ENCODE data around the gene FBXW11.

FBXW11 gene

GRCh38 chr5:172049226-172049796, 42.9 kb upstream of the FBXW11 start:
- no peaks in the 10 kb centered on the region for H3F3A ChIP-seq (ENCODE audit: control insufficient read depth, insufficient read depth)
- H3K9me3 ChIP-seq (ENCODE audit: control insufficient read depth, insufficient read depth, low read length): no peaks in the 10 kb centered on the region
- peaks cover 6% of the 10 kb centered on the region; the same call in 1 of the 2 replicates for H3K4me1 ChIP-seq (ENCODE audit: control insufficient read depth, low read length)
- H3K9me2 ChIP-seq (replicated peaks; ENCODE audit: control insufficient read depth, low read length): no peaks in the 10 kb centered on the region
- TF ChIP-seq EZH2phosphoT487 (IDR thresholded peaks at IDR 0.05; ENCODE audit: borderline replicate concordance, low read length): no peak
- no peak for TF ChIP-seq CTCF (IDR thresholded peaks at IDR 0.05; ENCODE audit: low read depth, low read length, poor library complexity, severe bottlenecking)
- H3K79me2 ChIP-seq (ENCODE audit: control insufficient read depth, low read length): no peaks in the 10 kb centered on the region
- no peak overlapping the region for H3K4me3 ChIP-seq (ENCODE audit: low read length)
- H3K36me3 ChIP-seq (ENCODE audit: control insufficient read depth, low read length): peaks cover 13% of the 10 kb centered on the region
- H3K27ac ChIP-seq (ENCODE audit: low read depth, low read length): no peak overlapping the region
- H3K27me3 ChIP-seq (ENCODE audit: control insufficient read depth, low read length): no peaks in the 10 kb centered on the region
- H4K20me1 ChIP-seq (ENCODE audit: control insufficient read depth, insufficient read depth, low read depth, low read length): no peaks in the 10 kb centered on the region
- H3K4me2 ChIP-seq (ENCODE audit: low read length): no peak overlapping the region

- Histone ChIP-seq H3K4me2 (ENCODE audit: low read length) (no peak overlapping the region), H3K79me2 (ENCODE audit: control insufficient read depth, low read length) (no peaks in the 10 kb centered on the region), H3F3A (ENCODE audit: control insufficient read depth, insufficient read depth) (no peaks in the 10 kb centered on the region), H3K9me3 (ENCODE audit: control insufficient read depth, insufficient read depth, low read length) (no peaks in the 10 kb centered on the region), H3K4me1 (ENCODE audit: control insufficient read depth, low read length) (peaks cover 6% of the 10 kb centered on the region; the same call in 1 of the 2 replicates), H3K27me3 (ENCODE audit: control insufficient read depth, low read length) (no peaks in the 10 kb centered on the region), H3K36me3 (ENCODE audit: control insufficient read depth, low read length) (peaks cover 13% of the 10 kb centered on the region), H3K9me2 (replicated peaks; ENCODE audit: control insufficient read depth, low read length) (no peaks in the 10 kb centered on the region), H4K20me1 (ENCODE audit: control insufficient read depth, insufficient read depth, low read depth, low read length) (no peaks in the 10 kb centered on the region), H3K4me3 (ENCODE audit: low read length) (no peak overlapping the region), H3K27ac (ENCODE audit: low read depth, low read length) (no peak overlapping the region)
- TF ChIP-seq EZH2phosphoT487 (IDR thresholded peaks at IDR 0.05; ENCODE audit: borderline replicate concordance, low read length): no peak
Measured at GRCh38 chr5:172048539-172049101, 42.2 kb upstream of the FBXW11 start.

GRCh38 chr5:172048170-172048422, 41.7 kb upstream of the FBXW11 start:
- Histone ChIP-seq H3F3A (ENCODE audit: control insufficient read depth, insufficient read depth) (no peaks in the 10 kb centered on the region), H3K4me1 (ENCODE audit: control insufficient read depth, low read length) (peaks cover 6% of the 10 kb centered on the region; the same call in 1 of the 2 replicates), H4K20me1 (ENCODE audit: control insufficient read depth, insufficient read depth, low read depth, low read length) (no peaks in the 10 kb centered on the region), H3K4me2 (ENCODE audit: low read length) (no peak overlapping the region), H3K9me3 (ENCODE audit: control insufficient read depth, insufficient read depth, low read length) (no peaks in the 10 kb centered on the region), H3K27me3 (ENCODE audit: control insufficient read depth, low read length) (no peaks in the 10 kb centered on the region), H3K79me2 (ENCODE audit: control insufficient read depth, low read length) (no peaks in the 10 kb centered on the region), H3K9me2 (replicated peaks; ENCODE audit: control insufficient read depth, low read length) (no peaks in the 10 kb centered on the region), H3K36me3 (ENCODE audit: control insufficient read depth, low read length) (peaks cover 13% of the 10 kb centered on the region), H3K4me3 (ENCODE audit: low read length) (no peak overlapping the region), H3K27ac (ENCODE audit: low read depth, low read length) (no peak overlapping the region)
- TF ChIP-seq CTCF (IDR thresholded peaks at IDR 0.05; ENCODE audit: low read depth, low read length, poor library complexity, severe bottlenecking): no peak
- TF ChIP-seq EZH2phosphoT487 (IDR thresholded peaks at IDR 0.05; ENCODE audit: borderline replicate concordance, low read length): no peak

- Histone ChIP-seq H3K4me2 (ENCODE audit: low read length) (no peak overlapping the region), H3K4me3 (ENCODE audit: low read length) (no peak overlapping the region)
Measured at GRCh38 chr5:172046593-172046992, 40.2 kb upstream of the FBXW11 start.

More at GRCh38 chr5:172046593-172046992, 40.2 kb upstream of the FBXW11 start:
- H3K9me2 ChIP-seq (replicated peaks; ENCODE audit: control insufficient read depth, low read length): no peaks in the 10 kb centered on the region
- H3K9me3 ChIP-seq (ENCODE audit: control insufficient read depth, insufficient read depth, low read length): no peaks in the 10 kb centered on the region
- H3F3A ChIP-seq (ENCODE audit: control insufficient read depth, insufficient read depth): no peaks in the 10 kb centered on the region
- TF ChIP-seq CTCF (IDR thresholded peaks at IDR 0.05; ENCODE audit: low read depth, low read length, poor library complexity, severe bottlenecking) (no peak), EZH2phosphoT487 (IDR thresholded peaks at IDR 0.05; ENCODE audit: borderline replicate concordance, low read length) (no peak)
- H4K20me1 ChIP-seq (ENCODE audit: control insufficient read depth, insufficient read depth, low read depth, low read length): no peaks in the 10 kb centered on the region
- H3K4me1 ChIP-seq (ENCODE audit: control insufficient read depth, low read length): peaks cover 6% of the 10 kb centered on the region; the same call in 1 of the 2 replicates
- no peak overlapping the region for H3K27ac ChIP-seq (ENCODE audit: low read depth, low read length)
- H3K27me3 ChIP-seq (ENCODE audit: control insufficient read depth, low read length): no peaks in the 10 kb centered on the region
- H3K79me2 ChIP-seq (ENCODE audit: control insufficient read depth, low read length): no peaks in the 10 kb centered on the region
- H3K36me3 ChIP-seq (ENCODE audit: control insufficient read depth, low read length): peaks cover 3% of the 10 kb centered on the region; the same call in 1 of the 2 replicates
